Suprapubic skin (tissue), 4 donors: ENCODE measurements around the gene PRAMEF15.
"Not testable (repeated sequence)": the region's sequence is repeated elsewhere in the genome, so short reads cannot be mapped to it uniquely, and the experiment has no call there.

Source experiments
- CTCF ChIP-seq, 2 donors: fragments of 200-600 bp in 1 of 2; fragments of 450-650 bp in 1 of 2; sonication (generic) in 1 of 2; IDR thresholded peaks; one replicate each; pipeline ENCODE4 v1.5.1; 2016 to 2019; ENCODE audit warnings: antibody characterized with exemption in 2 of 2, mild to moderate bottlenecking in 1 of 2, moderate library complexity in 1 of 2
- POLR2A ChIP-seq, 2 donors: fragments of 450-650 bp; IDR thresholded peaks; one replicate each; pipeline ENCODE4 v1.6.1; 2017; ENCODE audit warnings: antibody characterized with exemption in 2 of 2, mild to moderate bottlenecking in 2 of 2, moderate library complexity in 2 of 2
- POLR2AphosphoS5 ChIP-seq, 3 donors: sonication (generic); formaldehyde crosslinking; IDR thresholded peaks; one replicate each; pipeline ENCODE4 v1.6.1; 2017; ENCODE audit warnings: antibody characterized with exemption in 3 of 3

- TF ChIP-seq POLR2A, CTCF, POLR2AphosphoS5 (IDR thresholded peaks at IDR 0.05): not testable (repeated sequence)
Measured at GRCh38 chr1:13362364-13362763, 47.0 kb downstream of the PRAMEF15 start.
